Activated T-helper 2 cell treated with anti-CD3 and anti-CD28 coated beads, Interferon-gamma antibody, Interleukin-2, Interleukin-4, amounts not matched to agents 10 μg/mL and 5 μg/mL and 100 μg/mL, durations not matched to agents 14 hours and 24 hours and 36 hours (primary cell): ENCODE data around the gene MYRFL. TPM values are rescaled to one million over a fixed set of nuclear protein-coding genes. Genes with fewer than 3 reads are reported as not detected.

ENCODE experiments used
- DNase-seq: peaks from one replicate; pipeline ENCODE4 v3.0.0; 2021; ENCODE audit warnings: low spot score
- H3K27ac Mint-ChIP-seq: one replicate; pipeline ENCODE4 v1.8.0; 2021; ENCODE audit warnings: mixed read lengths
- H3K27me3 Mint-ChIP-seq: one replicate; pipeline ENCODE4 v1.8.0; 2021; ENCODE audit warnings: low read depth, mixed read lengths
- H3K36me3 Mint-ChIP-seq: one replicate; pipeline ENCODE4 v1.8.0; 2021; ENCODE audit warnings: low read depth, mixed read lengths
- H3K4me1 Mint-ChIP-seq: one replicate; pipeline ENCODE4 v1.8.0; 2021; ENCODE audit warnings: low read depth, mixed read lengths
- H3K4me3 Mint-ChIP-seq: one replicate; pipeline ENCODE4 v1.8.0; 2021; ENCODE audit warnings: low read depth, mild to moderate bottlenecking, moderate library complexity, mixed read lengths
- H3K9me3 Mint-ChIP-seq: one replicate; pipeline ENCODE4 v1.8.0; 2021; ENCODE audit warnings: mixed read lengths
- intact Hi-C: fragments of 100-400 bp; cut with micrococcal nuclease; formaldehyde crosslinking; loops from one replicate; pipeline ENCODE4 v1.15.1; 2023
- total RNA-seq: library from RNA; stranded (reverse); gene quantifications from 2 replicates; pipeline ENCODE4 v1.2.3, GENCODE V29; 2022

MYRFL gene
- total RNA-seq, 1 donor from 2014 or later, result not detected

- Mint-ChIP-seq H3K27me3 (peaks cover 6% of the 10 kb centered on the region), H3K36me3 (no peaks in the 10 kb centered on the region), H3K9me3 (no peaks in the 10 kb centered on the region), H3K4me1 (no peaks in the 10 kb centered on the region), H3K27ac (no peak overlapping the region), H3K4me3 (no peak overlapping the region)
- intact Hi-C loops, result no loop called here
- no peak for DNase-seq
These were observed 3.9 kb downstream of the MYRFL start for GRCh38 chr12:69828897-69829296.

- no peak for DNase-seq
- Mint-ChIP-seq H3K27me3 (peaks cover 6% of the 10 kb centered on the region), H3K9me3 (no peaks in the 10 kb centered on the region), H3K27ac (no peak overlapping the region), H3K4me3 (no peak overlapping the region), H3K36me3 (no peaks in the 10 kb centered on the region), H3K4me1 (no peaks in the 10 kb centered on the region)
- intact Hi-C loops, result no loop called here
These were observed 8.7 kb downstream of the MYRFL start for GRCh38 chr12:69833696-69834095.

- Mint-ChIP-seq H3K9me3 (no peaks in the 10 kb centered on the region), H3K27me3 (peaks cover 5% of the 10 kb centered on the region)
These were observed 9.1 kb downstream of the MYRFL start for GRCh38 chr12:69834147-69834546.

GRCh38 chr12:69834576-69834975 lies 9.5 kb downstream of the MYRFL start:
- H3K27ac Mint-ChIP-seq, result no peak overlapping the region
- H3K9me3 Mint-ChIP-seq, result no peaks in the 10 kb centered on the region
- H3K27me3 Mint-ChIP-seq, result peaks cover 1% of the 10 kb centered on the region
- no peaks in the 10 kb centered on the region for H3K36me3 Mint-ChIP-seq
- H3K4me3 Mint-ChIP-seq, result no peak overlapping the region
- no peaks in the 10 kb centered on the region for H3K4me1 Mint-ChIP-seq
- intact Hi-C loops, result no loop called here
- no peak for DNase-seq

More at GRCh38 chr12:69834147-69834546, 9.1 kb downstream of the MYRFL start:
- DNase-seq, result no peak
- Mint-ChIP-seq H3K27ac (no peak overlapping the region), H3K4me1 (no peaks in the 10 kb centered on the region), H3K4me3 (no peak overlapping the region), H3K36me3 (no peaks in the 10 kb centered on the region)
- intact Hi-C loops, result no loop called here

GRCh38 chr12:69835081-69835480 lies 10.1 kb downstream of the MYRFL start:
- no peaks in the 10 kb centered on the region for H3K4me1 Mint-ChIP-seq
- no peak overlapping the region for H3K4me3 Mint-ChIP-seq
- H3K9me3 Mint-ChIP-seq, result no peaks in the 10 kb centered on the region
- intact Hi-C loops, result no loop called here
- no peak for DNase-seq
- no peaks in the 10 kb centered on the region for H3K36me3 Mint-ChIP-seq
- H3K27me3 Mint-ChIP-seq, result no peaks in the 10 kb centered on the region
- no peak overlapping the region for H3K27ac Mint-ChIP-seq

GRCh38 chr12:69836015-69836414 lies 11.0 kb downstream of the MYRFL start:
- H3K27me3 Mint-ChIP-seq, result peaks cover 2% of the 10 kb centered on the region
- intact Hi-C loops, result no loop called here
- no peak overlapping the region for H3K4me3 Mint-ChIP-seq
- no peaks in the 10 kb centered on the region for H3K9me3 Mint-ChIP-seq
- H3K27ac Mint-ChIP-seq, result no peak overlapping the region
- no peaks in the 10 kb centered on the region for H3K36me3 Mint-ChIP-seq
- DNase-seq, result no peak
- H3K4me1 Mint-ChIP-seq, result no peaks in the 10 kb centered on the region

- Mint-ChIP-seq H3K4me3 (no peak overlapping the region), H3K36me3 (no peaks in the 10 kb centered on the region), H3K27ac (no peak overlapping the region), H3K27me3 (peaks cover 4% of the 10 kb centered on the region), H3K9me3 (no peaks in the 10 kb centered on the region), H3K4me1 (no peaks in the 10 kb centered on the region)
- DNase-seq, result no peak
- intact Hi-C loops, result no loop called here
These were observed 12.2 kb downstream of the MYRFL start for GRCh38 chr12:69837191-69837590.

- no peak overlapping the region for H3K27ac Mint-ChIP-seq
- H3K27me3 Mint-ChIP-seq, result peaks cover 4% of the 10 kb centered on the region
- no peaks in the 10 kb centered on the region for H3K36me3 Mint-ChIP-seq
- H3K9me3 Mint-ChIP-seq, result no peaks in the 10 kb centered on the region
- no peaks in the 10 kb centered on the region for H3K4me1 Mint-ChIP-seq
- intact Hi-C loops, result no loop called here
- H3K4me3 Mint-ChIP-seq, result no peak overlapping the region
- DNase-seq, result no peak
These were observed 12.8 kb downstream of the MYRFL start for GRCh38 chr12:69837657-69838415.

GRCh38 chr12:69840727-69841126 lies 15.7 kb downstream of the MYRFL start:
- Mint-ChIP-seq H3K9me3 (no peaks in the 10 kb centered on the region), H3K36me3 (no peaks in the 10 kb centered on the region), H3K27me3 (peaks cover 4% of the 10 kb centered on the region), H3K27ac (no peak overlapping the region), H3K4me3 (no peak overlapping the region), H3K4me1 (no peaks in the 10 kb centered on the region)
- intact Hi-C loops, result no loop called here
- DNase-seq, result no peak

GRCh38 chr12:69843608-69844007 lies 18.6 kb downstream of the MYRFL start:
- DNase-seq, result no peak
- no peaks in the 10 kb centered on the region for H3K4me1 Mint-ChIP-seq
- no peak overlapping the region for H3K27ac Mint-ChIP-seq
- no peaks in the 10 kb centered on the region for H3K36me3 Mint-ChIP-seq
- peaks cover 4% of the 10 kb centered on the region for H3K27me3 Mint-ChIP-seq
- H3K9me3 Mint-ChIP-seq, result no peaks in the 10 kb centered on the region
- no peak overlapping the region for H3K4me3 Mint-ChIP-seq
- intact Hi-C loops, result no loop called here

- intact Hi-C loops, result no loop called here
- no peaks in the 10 kb centered on the region for H3K9me3 Mint-ChIP-seq
- no peaks in the 10 kb centered on the region for H3K4me1 Mint-ChIP-seq
- H3K27me3 Mint-ChIP-seq, result peaks cover 4% of the 10 kb centered on the region
- H3K36me3 Mint-ChIP-seq, result no peaks in the 10 kb centered on the region
- no peak overlapping the region for H3K27ac Mint-ChIP-seq
- no peak overlapping the region for H3K4me3 Mint-ChIP-seq
- no peak for DNase-seq
These were observed 19.4 kb downstream of the MYRFL start for GRCh38 chr12:69844416-69844815.

GRCh38 chr12:69844836-69845235 lies 19.8 kb downstream of the MYRFL start:
- intact Hi-C loops, result no loop called here
- Mint-ChIP-seq H3K4me1 (no peaks in the 10 kb centered on the region), H3K4me3 (no peak overlapping the region), H3K27me3 (peaks cover 4% of the 10 kb centered on the region), H3K9me3 (no peaks in the 10 kb centered on the region), H3K27ac (no peak overlapping the region), H3K36me3 (no peaks in the 10 kb centered on the region)
- no peak for DNase-seq

GRCh38 chr12:69846976-69847375 lies 21.9 kb downstream of the MYRFL start:
- intact Hi-C loops, result no loop called here
- Mint-ChIP-seq H3K4me1 (no peaks in the 10 kb centered on the region), H3K9me3 (no peaks in the 10 kb centered on the region), H3K36me3 (no peaks in the 10 kb centered on the region), H3K27me3 (peaks cover 2% of the 10 kb centered on the region), H3K27ac (no peak overlapping the region), H3K4me3 (no peak overlapping the region)
- DNase-seq, result no peak

- no peak for DNase-seq
- Mint-ChIP-seq H3K36me3 (no peaks in the 10 kb centered on the region), H3K9me3 (no peaks in the 10 kb centered on the region), H3K27ac (no peak overlapping the region), H3K4me1 (no peaks in the 10 kb centered on the region), H3K4me3 (no peak overlapping the region), H3K27me3 (no peaks in the 10 kb centered on the region)
- intact Hi-C loops, result no loop called here
These were observed 26.9 kb downstream of the MYRFL start for GRCh38 chr12:69851976-69852375.
